Transverse colon (tissue), 4 donors: Measurements from ENCODE around the gene ADCY2.

Experiments used
- CTCF ChIP-seq, 5 experiments: fragments of 200-600 bp in 3 of 5; fragments of 450-650 bp in 2 of 5; sonication (generic) in 3 of 5; IDR thresholded peaks; 1 replicate in 2 of 5; 2 replicates in 3 of 5; pipeline ENCODE4 v1.5.1; 2016 to 2017; ENCODE audit warnings: antibody characterized with exemption in 5 of 5, inconsistent platforms in 3 of 5, mild to moderate bottlenecking in 2 of 5, moderate library complexity in 1 of 5
- POLR2A ChIP-seq: fragments of 450-650 bp; IDR thresholded peaks from one replicate; pipeline ENCODE4 v1.6.1; 2016; ENCODE audit warnings: antibody characterized with exemption, mild to moderate bottlenecking, moderate library complexity
- POLR2AphosphoS5 ChIP-seq, 3 donors: sonication (generic); formaldehyde crosslinking; IDR thresholded peaks; one replicate each; pipeline ENCODE4 v1.6.1; 2016; ENCODE audit warnings: antibody characterized with exemption in 3 of 3

DNA sequence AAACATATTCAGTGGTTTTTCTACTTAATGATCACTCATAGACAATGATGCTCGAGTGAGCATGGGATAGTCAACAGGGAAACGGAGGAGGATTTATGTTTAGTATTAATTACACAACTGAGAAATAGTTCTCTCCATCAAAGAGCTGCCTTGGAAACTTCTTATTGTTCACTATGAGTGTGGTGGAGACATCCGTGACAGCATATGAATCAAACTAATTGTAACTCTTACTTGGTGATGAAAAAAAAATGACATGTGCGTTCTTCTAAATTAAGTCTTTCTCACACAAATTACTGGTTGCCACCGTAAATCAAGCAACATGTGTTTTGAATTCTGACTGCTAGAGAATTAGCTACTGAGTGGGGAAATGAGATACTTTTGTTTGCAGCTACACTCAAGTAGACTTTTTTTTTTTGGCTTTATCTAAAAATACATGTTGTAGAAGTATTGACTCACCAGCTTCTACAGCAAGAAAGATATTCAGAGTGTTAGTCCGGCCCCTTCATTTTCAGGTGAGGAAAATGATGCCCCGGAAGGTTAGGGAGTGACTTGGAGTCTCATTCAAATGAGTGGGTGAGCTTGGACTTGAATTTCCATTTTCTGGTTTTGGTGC, 275.5 kb downstream of the ADCY2 start:
- TF ChIP-seq CTCF (IDR thresholded peaks at IDR 0.05) (no peak), POLR2A (no peak), POLR2AphosphoS5 (IDR thresholded peaks at IDR 0.05) (no peak)
